GM18505 (cell line): ENCODE data around the gene ZBTB49.

Source experiments
- ATAC-seq: cut with Tn5 transposase; IDR thresholded peaks from one replicate; pipeline ENCODE4 v1.9.1; 2021; ENCODE audit not compliant: unreplicated experiment
- POLR2A ChIP-seq: IDR thresholded peaks from 4 replicates; pipeline ENCODE4 v1.6.1; 2011; ENCODE audit warnings: borderline replicate concordance; ENCODE audit not compliant: insufficient read depth, insufficient read length; ENCODE audit errors: extremely low read depth

Gene ZBTB49

GRCh38 chr4:4267981-4268380 lies 22.1 kb upstream of the ZBTB49 start:
- no peak for ATAC-seq
- TF ChIP-seq POLR2A = no peak

GRCh38 chr4:4268776-4269175 lies 21.3 kb upstream of the ZBTB49 start:
- TF ChIP-seq POLR2A = no peak

GRCh38 chr4:4269331-4269731 lies 20.7 kb upstream of the ZBTB49 start:
- ATAC-seq = no peak
- no peak for TF ChIP-seq POLR2A

More at GRCh38 chr4:4268776-4269175, 21.3 kb upstream of the ZBTB49 start:
- no peak for ATAC-seq

GRCh38 chr4:4269856-4270255 lies 20.2 kb upstream of the ZBTB49 start:
- no peak for ATAC-seq
- TF ChIP-seq POLR2A = no peak

- no peak for ATAC-seq
- TF ChIP-seq POLR2A = no peak
These were observed 19.5 kb upstream of the ZBTB49 start for GRCh38 chr4:4270529-4270928.

GRCh38 chr4:4271912-4272311 lies 18.1 kb upstream of the ZBTB49 start:
- no peak for TF ChIP-seq POLR2A

GRCh38 chr4:4274226-4274625 lies 15.8 kb upstream of the ZBTB49 start:
- TF ChIP-seq POLR2A = no peak
- no peak for ATAC-seq

More at GRCh38 chr4:4271912-4272311, 18.1 kb upstream of the ZBTB49 start:
- ATAC-seq = no peak

- TF ChIP-seq POLR2A = no peak
- ATAC-seq = no peak
These were observed 12.5 kb upstream of the ZBTB49 start for GRCh38 chr4:4277531-4277930.

- TF ChIP-seq POLR2A = no peak
- ATAC-seq = no peak
These were observed 8.3 kb upstream of the ZBTB49 start for GRCh38 chr4:4281787-4282186.

GRCh38 chr4:4284827-4285618 lies 5.0 kb upstream of the ZBTB49 start:
- no peak for ATAC-seq
- TF ChIP-seq POLR2A = no peak

- TF ChIP-seq POLR2A = no peak
- ATAC-seq = no peak
These were observed 2.0 kb upstream of the ZBTB49 start for GRCh38 chr4:4288098-4288497.

GRCh38 chr4:4289055-4289454 lies 996 bp upstream of the ZBTB49 start:
- no peak for TF ChIP-seq POLR2A
- no peak for ATAC-seq

GRCh38 chr4:4289597-4289940 lies 482 bp upstream of the ZBTB49 start:
- peak; percentile 1 for ATAC-seq
- TF ChIP-seq POLR2A = no peak

GRCh38 chr4:4293279-4293678 lies 3.2 kb downstream of the ZBTB49 start:
- TF ChIP-seq POLR2A = no peak
- no peak for ATAC-seq
